SHP77 treated with DMSO at 0.1 percent for 48 hours (cell line): ENCODE results near the gene PLCG2.

ENCODE experiments used
- DNase-seq: peaks from one replicate; lab custom pipeline; 2025; lab: John Stamatoyannopoulos, UW

Gene PLCG2

GRCh38 chr16:81816351-81816750 is 37.3 kb downstream of the PLCG2 start:
- no peak for DNase-seq

- no peak for DNase-seq
These were observed 37.7 kb downstream of the PLCG2 start for GRCh38 chr16:81816793-81817210.

- no peak for DNase-seq
These were observed 38.2 kb downstream of the PLCG2 start for GRCh38 chr16:81817296-81817695.

GRCh38 chr16:81817789-81818567 is 38.9 kb downstream of the PLCG2 start:
- no peak for DNase-seq

GRCh38 chr16:81818568-81818896 is 39.4 kb downstream of the PLCG2 start:
- DNase-seq: no peak

GRCh38 chr16:81818905-81819304 is 39.8 kb downstream of the PLCG2 start:
- no peak for DNase-seq

- DNase-seq: no peak
These were observed 42.5 kb downstream of the PLCG2 start for GRCh38 chr16:81821436-81822128.

GRCh38 chr16:81823111-81823510 is 44.0 kb downstream of the PLCG2 start:
- DNase-seq: no peak

GRCh38 chr16:81823734-81824133 is 44.6 kb downstream of the PLCG2 start:
- DNase-seq: no peak

- no peak for DNase-seq
These were observed 47.4 kb downstream of the PLCG2 start for GRCh38 chr16:81826523-81826922.

- no peak for DNase-seq
These were observed 51.9 kb downstream of the PLCG2 start for GRCh38 chr16:81830845-81831540.

- no peak for DNase-seq
These were observed 52.6 kb downstream of the PLCG2 start for GRCh38 chr16:81831722-81832126.

GRCh38 chr16:81832801-81833547 is 53.9 kb downstream of the PLCG2 start:
- DNase-seq: no peak

GRCh38 chr16:81833751-81834150 is 54.7 kb downstream of the PLCG2 start:
- no peak for DNase-seq

- no peak for DNase-seq
These were observed 55.8 kb downstream of the PLCG2 start for GRCh38 chr16:81834868-81835267.

- no peak for DNase-seq
These were observed 57.4 kb downstream of the PLCG2 start for GRCh38 chr16:81836279-81837054.

GRCh38 chr16:81837312-81837751 is 58.2 kb downstream of the PLCG2 start:
- DNase-seq: no peak

GRCh38 chr16:81838794-81839193 is 59.7 kb downstream of the PLCG2 start:
- DNase-seq: no peak

GRCh38 chr16:81841722-81842121 is 62.6 kb downstream of the PLCG2 start:
- DNase-seq: no peak

GRCh38 chr16:81842564-81843242 is 63.6 kb downstream of the PLCG2 start:
- no peak for DNase-seq

- DNase-seq: no peak
These were observed 64.1 kb downstream of the PLCG2 start for GRCh38 chr16:81843243-81843582.
